BJ (cell line): ENCODE measurements around the gene ABCF1. TPM values are rescaled to one million over a fixed set of nuclear protein-coding genes. Genes with fewer than 3 reads are reported as not detected.

Experiments used
- CTCF ChIA-PET: fragments of 350-600 bp; formaldehyde crosslinking; extraction: SDS; loops from one replicate; lab custom pipeline; 2021; ENCODE audit warnings: antibody characterized with exemption, inconsistent platforms; lab: Yijun Ruan, JAX
- POLR2A ChIA-PET: fragments of 300-600 bp; sonication (Branson Sonifier 250); formaldehyde crosslinking; extraction: SDS; loops from one replicate; lab custom pipeline; 2021; ENCODE audit warnings: antibody characterized with exemption; lab: Charles Lee
- DNase-seq: peaks from one replicate; pipeline ENCODE4 v3.0.0-alpha.2; 2011; ENCODE audit warnings: low read depth
- H3K27me3 ChIP-seq: 2 replicates; pipeline ENCODE4 v1.6.0; 2011; ENCODE audit warnings: low read length; ENCODE audit not compliant: control insufficient read depth, insufficient read depth
- H3K36me3 ChIP-seq: 2 replicates; pipeline ENCODE4 v1.5.1; 2011; ENCODE audit warnings: low read length; ENCODE audit not compliant: control insufficient read depth, insufficient read depth
- H3K4me3 ChIP-seq: 2 replicates; pipeline ENCODE4 v1.5.1; 2011; ENCODE audit warnings: low read depth, mild to moderate bottlenecking, control low read depth, low read length
- CTCF ChIP-seq: IDR thresholded peaks from 2 replicates; pipeline ENCODE4 v1.5.1; 2011; ENCODE audit warnings: low read depth, mild to moderate bottlenecking, control low read depth, inconsistent platforms, low read length, moderate library complexity; ENCODE audit not compliant: insufficient read depth
- polyA plus RNA-seq: library from polyadenylated mRNA; depleted of rRNA; stranded (reverse); fragments of >200 nt; gene quantifications from 2 replicates; pipeline ENCODE4 v1.2.3, GENCODE V29; 2011

The ABCF1 gene
- polyA plus RNA-seq, 1 experiment: 37.9 TPM

DNA sequence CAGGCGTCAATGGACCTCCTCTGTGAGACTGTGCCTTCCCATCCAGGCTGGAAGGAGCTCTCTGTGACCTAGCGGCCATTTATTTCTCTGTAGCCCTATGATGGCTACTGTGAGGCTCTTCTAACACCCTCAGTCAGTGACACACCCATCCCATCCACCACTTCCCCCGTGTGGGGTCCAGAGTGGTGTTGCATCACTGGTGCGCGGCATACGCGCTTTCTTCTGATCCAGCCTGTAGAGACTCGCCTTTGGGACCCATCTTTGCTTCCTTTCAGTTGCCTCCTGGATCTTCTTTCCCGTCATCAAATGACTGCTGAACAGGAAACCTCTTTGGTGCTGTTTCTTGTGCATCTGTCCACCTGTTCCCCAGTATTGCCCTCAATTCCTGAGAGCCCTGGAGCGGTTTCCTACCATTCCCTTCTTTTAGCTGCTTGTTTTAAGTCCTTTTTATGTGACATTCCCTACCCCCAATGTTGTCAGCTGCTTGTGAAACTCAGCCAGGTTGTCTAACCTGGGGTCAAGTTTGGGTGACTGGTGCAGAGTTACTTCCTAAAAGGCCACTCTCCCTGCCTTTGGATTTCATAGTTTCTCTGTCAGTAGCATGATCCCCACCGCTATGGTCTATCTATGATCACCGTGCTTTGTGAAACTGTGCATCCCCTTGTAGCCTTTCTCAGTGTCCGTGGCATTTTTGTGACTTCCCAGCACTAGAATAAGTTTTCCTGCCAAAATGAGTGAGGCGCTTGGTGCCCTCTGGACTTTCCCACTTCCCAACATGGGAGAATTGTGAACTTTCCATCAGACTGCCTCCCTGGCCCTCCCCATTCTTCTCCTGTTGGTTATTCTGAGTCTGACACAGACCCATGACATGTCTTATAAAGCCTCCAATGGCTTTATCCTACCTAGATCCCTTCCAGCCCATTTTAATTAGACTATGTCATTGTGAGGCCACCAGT is 8.5 kb upstream of the ABCF1 start:
- CTCF ChIA-PET: interaction anchor here (0.6 to 1.4 kb wide), 2 partner anchors 18 to 21 kb away, joined by 3 read pairs; no protein-coding TSS in a partner anchor
- H3K4me3 ChIP-seq: no peak overlapping the region
- H3K27me3 ChIP-seq: no peaks in the 10 kb centered on the region
- H3K36me3 ChIP-seq: peaks cover 5% of the 10 kb centered on the region
- TF ChIP-seq CTCF: no peak
- DNase-seq: no peak
- POLR2A ChIA-PET: no interaction called here

GRCh38 chr6:30564114-30564513 is 7.1 kb upstream of the ABCF1 start:
- Histone ChIP-seq H3K36me3 (peaks cover 5% of the 10 kb centered on the region), H3K27me3 (no peaks in the 10 kb centered on the region), H3K4me3 (no peak overlapping the region)
- no peak for TF ChIP-seq CTCF
- no peak for DNase-seq
- ChIA-PET POLR2A (no interaction called here), CTCF (interaction anchor here (0.9 to 1.0 kb wide), 2 partner anchors 17 to 20 kb away, joined by 3 read pairs; no protein-coding TSS in a partner anchor)

DNA sequence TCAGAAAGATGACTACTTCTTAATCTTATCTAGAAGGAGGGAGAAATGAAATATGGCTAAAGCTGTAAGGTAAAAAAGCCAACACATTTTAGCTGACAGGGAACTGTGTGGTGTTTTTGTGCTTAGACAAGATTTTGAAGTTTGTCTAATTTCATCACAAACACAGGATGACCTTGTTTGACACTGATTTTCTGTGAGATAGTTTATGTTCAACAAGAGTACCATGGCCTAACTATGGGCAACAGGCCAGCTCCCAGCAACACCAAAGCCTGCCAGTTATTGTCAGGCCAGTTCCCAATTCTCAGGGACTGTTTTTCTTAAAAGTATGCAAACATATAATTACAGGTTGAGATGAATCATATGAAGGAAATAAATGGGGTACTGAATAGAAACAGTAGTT is 5.5 kb upstream of the ABCF1 start:
- no peaks in the 10 kb centered on the region for H3K27me3 ChIP-seq
- DNase-seq: no peak
- POLR2A ChIA-PET: no interaction called here
- H3K4me3 ChIP-seq: no peak overlapping the region
- no peak for TF ChIP-seq CTCF
- peaks cover 5% of the 10 kb centered on the region for H3K36me3 ChIP-seq
- CTCF ChIA-PET: interaction anchor here (0.7 to 2.9 kb wide), 6 partner anchors 11 to 114 kb away, joined by 3 to 8 read pairs (median 4); no protein-coding TSS in a partner anchor

DNA sequence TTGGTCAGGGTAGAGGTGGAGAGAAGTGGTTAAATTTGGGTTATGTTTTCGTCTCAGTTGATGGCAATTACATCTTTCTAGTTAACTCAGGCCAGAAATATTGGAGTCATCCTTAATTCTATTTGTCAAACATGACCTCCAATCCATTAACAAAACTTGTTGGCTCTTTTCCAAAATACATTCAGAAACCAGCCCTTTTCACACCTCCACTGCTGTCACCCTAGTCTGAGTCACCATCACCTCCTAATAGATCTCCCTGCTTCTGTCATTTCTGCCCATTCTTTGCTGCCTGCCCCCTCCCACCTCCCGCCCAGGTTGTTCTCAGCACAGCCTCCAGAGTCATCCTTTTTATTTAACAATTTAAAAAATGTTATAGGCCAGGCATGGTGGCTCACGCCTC is 3.0 kb upstream of the ABCF1 start:
- no peak overlapping the region for H3K4me3 ChIP-seq
- no peaks in the 10 kb centered on the region for H3K27me3 ChIP-seq
- no peaks in the 10 kb centered on the region for H3K36me3 ChIP-seq
- TF ChIP-seq CTCF: no peak
- POLR2A ChIA-PET: no interaction called here
- no peak for DNase-seq
- CTCF ChIA-PET: no interaction called here

- Histone ChIP-seq H3K36me3 (no peaks in the 10 kb centered on the region), H3K4me3 (peak overlapping the region; percentile 85), H3K27me3 (no peaks in the 10 kb centered on the region)
- no peak for TF ChIP-seq CTCF
- ChIA-PET CTCF (interaction anchor here (0.7 to 1.8 kb wide), 7 partner anchors 11 to 88 kb away, joined by 3 to 6 read pairs (median 4); no protein-coding TSS in a partner anchor), POLR2A (no interaction called here)
- DNase-seq: no peak
These were observed 979 bp upstream of the ABCF1 start for GRCh38 chr6:30570263-30570662.
